ENCODE data around the gene CAV3. TPM values are rescaled to one million over a fixed set of nuclear protein-coding genes. Genes with fewer than 3 reads are reported as not detected.

The CAV3 gene
- total and polyA plus RNA-seq, 10 of the 15 experiments (the other 5 are each of a cell fraction or from before 2014, with no cell fraction given), result not detected

GRCh38 chr3:8749316-8749715, 15.7 kb downstream of the CAV3 start (continued):
- TF ChIP-seq ZBTB11 (CRISPR knock-in tag; IDR thresholded peaks at IDR 0.05) (no peak), MTA2 (IDR thresholded peaks at IDR 0.05; ENCODE audit: low read depth) (no peak), ZNF622 (IDR thresholded peaks at IDR 0.05) (no peak), EGR1 (IDR thresholded peaks at IDR 0.05; ENCODE audit: borderline replicate concordance in 1 of 2, low read depth in 2 of 2, low read length in 2 of 2) (no peak), BMI1 (IDR thresholded peaks at IDR 0.05; ENCODE audit: borderline replicate concordance) (no peak), ZBED1 (IDR thresholded peaks at IDR 0.05; ENCODE audit: borderline replicate concordance) (no peak)

- H3K27me3 ChIP-seq (replicated peaks in 1 of 2; ENCODE audit: control insufficient read depth in 2 of 2, insufficient read depth in 2 of 2, low read length in 1 of 2), result no peaks in the 10 kb centered on the region
- FAIRE-seq (no peak), ATAC-seq (no peak), DNase-seq (ENCODE audit: low read depth, low spot score) (no peak)
- H4K20me1 ChIP-seq (ENCODE audit: control insufficient read depth, insufficient read depth), result no peaks in the 10 kb centered on the region
- TF ChIP-seq ATF7 (IDR thresholded peaks at IDR 0.05; ENCODE audit: low read depth) (no peak), FOXM1 (IDR thresholded peaks at IDR 0.05; ENCODE audit: low read depth, low read length) (no peak), PAX5 (IDR thresholded peaks at IDR 0.05; ENCODE audit: borderline replicate concordance, low read depth, low read length) (no peak), ZNF687 (IDR thresholded peaks at IDR 0.05) (no peak), SPI1 (IDR thresholded peaks at IDR 0.05; ENCODE audit: borderline replicate concordance, insufficient read depth, low read depth, low read length) (no peak), HCFC1 (IDR thresholded peaks at IDR 0.05; ENCODE audit: low read length) (no peak), GABPA (IDR thresholded peaks at IDR 0.05; ENCODE audit: low read depth) (no peak), BCL3 (IDR thresholded peaks at IDR 0.05; ENCODE audit: borderline replicate concordance, insufficient read depth, low read depth, low read length, poor library complexity, severe bottlenecking) (no peak)
- H3K4me1 ChIP-seq (ENCODE audit: control insufficient read depth, insufficient read depth, low read length), result no peaks in the 10 kb centered on the region
- RAD21 ChIA-PET (ENCODE audit: unreplicated experiment), result no interaction called here
- POLR2A ChIA-PET, result no interaction called here
- no peak overlapping the region for H3K27ac ChIP-seq (ENCODE audit: control insufficient read depth, insufficient read depth)
- no peaks in the 10 kb centered on the region for H3K9me3 ChIP-seq (replicated peaks; ENCODE audit: control insufficient read depth, insufficient read depth, low read length)
- intact Hi-C loops (cut with micrococcal nuclease; ENCODE audit: unreplicated experiment) (no loop called here), in situ Hi-C loops (cut with MboI) (no loop called here)
- no peak overlapping the region for H3K4me2 ChIP-seq (ENCODE audit: control insufficient read depth, insufficient read depth)
- no TSS peak for BruUV-seq (replicated peaks)
- no peak overlapping the region for H2AFZ ChIP-seq (ENCODE audit: control insufficient read depth, low read depth, low read length)
- no peak overlapping the region for H3K4me3 ChIP-seq
- 75% methylated on average over 14 of the region's 14 CpGs for WGBS (ENCODE audit: insufficient coverage, insufficient replicate concordance, low lambda C conversion rate, missing lambda C conversion rate)
- no peaks in the 10 kb centered on the region for H3K79me2 ChIP-seq (ENCODE audit: control insufficient read depth, insufficient read depth, low read length)
- SMC1A ChIA-PET (ENCODE audit: uncharacterized antibody, unreplicated experiment), result no interaction called here
- CTCF ChIA-PET, result no interaction called here
- H3K9ac ChIP-seq (ENCODE audit: control insufficient read depth, insufficient read depth, low read length), result no peak overlapping the region
- H3K36me3 ChIP-seq (ENCODE audit: control insufficient read depth in 2 of 2, insufficient read depth in 2 of 2, low read length in 1 of 2), result no peaks in the 10 kb centered on the region; a peak in 2 of 4 replicates
Measured at GRCh38 chr3:8752832-8753231, 19.2 kb downstream of the CAV3 start.
